GM19467 (cell line): Measurements from ENCODE around the gene SPATA16.

Experiments
- ATAC-seq: cut with Tn5 transposase; IDR thresholded peaks from one replicate; pipeline ENCODE4 v1.9.1; 2021; ENCODE audit warnings: mild to moderate bottlenecking, moderate library complexity; ENCODE audit not compliant: unreplicated experiment

The SPATA16 gene

DNA sequence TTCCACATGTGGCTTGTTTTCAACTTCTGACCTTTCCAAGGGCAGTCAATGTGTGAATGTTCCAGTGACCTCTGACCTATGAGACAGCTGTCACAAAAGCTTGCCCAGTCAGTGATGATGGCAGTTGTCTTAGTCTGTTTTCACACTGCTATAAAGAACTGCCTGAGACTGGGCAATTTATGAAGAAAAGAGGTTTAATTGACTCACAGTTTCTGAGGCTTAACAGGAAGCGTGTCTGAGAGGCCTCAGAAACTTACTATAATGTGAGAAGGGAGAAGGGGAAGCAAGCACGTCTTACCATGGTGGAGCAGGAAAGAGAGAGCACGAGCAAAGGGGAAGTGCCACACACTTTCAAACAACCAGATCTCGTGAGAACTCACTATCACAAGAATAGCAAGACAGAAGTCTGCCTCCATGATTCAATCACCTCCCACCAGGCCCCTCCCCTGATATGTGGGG lies 294.9 kb downstream of the SPATA16 start:
- ATAC-seq, result no peak

DNA sequence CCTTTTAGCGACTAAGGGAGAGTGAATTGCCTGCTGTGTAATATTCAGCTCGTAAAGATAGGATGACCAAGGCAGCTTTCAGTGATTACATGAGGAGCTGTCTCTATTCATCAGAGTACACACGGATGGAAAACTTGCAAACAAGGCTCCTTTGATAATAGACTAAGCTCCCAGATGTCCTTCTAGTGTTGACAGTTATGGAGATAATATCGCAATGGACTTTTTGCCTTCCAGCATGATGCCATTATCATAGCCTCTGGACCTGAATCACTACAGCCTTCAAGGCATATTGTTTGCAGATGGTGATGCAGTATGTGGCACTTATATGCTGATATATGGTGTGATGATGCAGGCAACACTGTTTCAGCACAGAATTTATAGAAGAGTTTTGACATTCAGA lies 296.6 kb downstream of the SPATA16 start:
- no peak for ATAC-seq

DNA sequence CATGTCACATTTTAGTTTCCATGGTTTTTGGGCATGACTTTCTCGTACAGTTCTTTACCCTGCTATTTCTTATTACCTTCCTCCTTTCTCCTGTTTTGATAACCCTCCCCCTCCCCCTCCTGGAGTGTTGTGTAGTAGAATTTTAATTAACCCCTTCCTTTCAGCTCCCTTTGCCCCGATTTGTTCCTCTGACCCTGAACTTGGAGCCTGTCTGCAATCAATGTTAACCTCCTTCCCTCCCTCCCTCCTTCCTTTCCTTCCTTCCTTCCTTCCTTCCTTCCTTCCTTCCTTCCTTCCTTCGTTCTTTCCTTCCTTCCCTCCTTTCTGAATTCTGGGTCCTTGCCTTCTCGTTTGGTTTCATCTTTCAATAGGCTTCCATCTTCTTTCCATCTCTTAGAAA lies 300.1 kb downstream of the SPATA16 start:
- ATAC-seq, result no peak

DNA sequence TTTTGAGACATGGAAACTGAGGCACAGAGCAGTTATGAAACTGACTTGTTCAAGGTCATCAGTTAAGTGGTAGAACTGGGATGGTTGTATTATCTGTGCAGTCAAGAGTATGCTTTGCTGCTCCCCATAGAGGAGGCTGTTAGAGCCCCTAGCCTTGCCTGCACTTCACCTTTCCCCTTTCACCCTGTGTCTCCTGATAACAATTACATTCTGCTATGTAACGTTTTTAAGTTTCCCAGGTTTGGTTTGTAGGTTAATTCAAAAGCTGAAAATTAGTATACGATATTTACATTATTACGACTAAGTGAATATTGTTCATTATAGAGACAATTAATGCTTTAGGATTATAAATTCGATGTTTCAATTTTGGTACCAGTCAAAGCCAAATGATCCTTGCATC lies 300.6 kb downstream of the SPATA16 start:
- no peak for ATAC-seq

DNA sequence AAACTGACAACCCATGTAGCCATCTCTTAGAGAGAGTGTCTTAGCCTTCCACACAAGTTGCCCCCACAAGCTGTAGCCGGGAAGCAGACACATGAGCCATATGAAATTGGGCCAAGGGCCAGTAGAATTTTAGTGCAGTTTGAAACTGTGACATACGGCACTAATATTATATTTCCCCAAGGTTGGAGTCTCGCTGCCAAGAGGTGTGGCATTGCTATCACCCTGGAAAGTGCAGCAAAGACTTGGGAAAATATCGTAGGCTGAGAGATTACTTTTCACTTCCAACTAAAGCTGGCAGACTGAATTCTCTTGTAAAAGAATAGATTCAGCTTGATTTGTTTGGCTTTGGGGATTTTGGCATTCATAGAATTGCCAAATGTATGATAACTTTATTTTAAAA lies 301.4 kb downstream of the SPATA16 start:
- ATAC-seq, result no peak
